ENCODE measurements around the gene HDAC3.

Gene HDAC3

GRCh38 chr5:141598391-141599345 is 38.0 kb downstream of the HDAC3 start:
- no peak for DNase-seq

GRCh38 chr5:141597814-141598213 is 38.8 kb downstream of the HDAC3 start:
- DNase-seq = no peak

- no peak for DNase-seq
Observed at GRCh38 chr5:141597394-141597793, 39.3 kb downstream of the HDAC3 start.

GRCh38 chr5:141596867-141597266 is 39.8 kb downstream of the HDAC3 start:
- DNase-seq = no peak

GRCh38 chr5:141590127-141590526 is 46.5 kb downstream of the HDAC3 start:
- no peak for DNase-seq

- no peak for DNase-seq
Observed at GRCh38 chr5:141586246-141586645, 50.4 kb downstream of the HDAC3 start.

- no peak for DNase-seq
Observed at GRCh38 chr5:141585594-141585993, 51.1 kb downstream of the HDAC3 start.

- DNase-seq = no peak
Observed at GRCh38 chr5:141574122-141574510, 62.5 kb downstream of the HDAC3 start.

- no peak for DNase-seq
Observed at GRCh38 chr5:141573489-141574121, 63.0 kb downstream of the HDAC3 start.
